GM12892 (cell line): ENCODE data around the gene PFDN1.

ENCODE experiments used
- DNase-seq: peaks from one replicate; pipeline ENCODE4 v3.0.0; 2011; ENCODE audit not compliant: insufficient read length
- FAIRE-seq: peaks from 2 replicates; lab custom pipeline; 2011; peaks lifted over from hg19 to GRCh38; lab: Jason Lieb, UNC
- POLR2A ChIP-seq: IDR thresholded peaks from 2 replicates; pipeline ENCODE4 v1.6.1; 2011; ENCODE audit warnings: low read depth, low read length, control low read depth
- POLR2AphosphoS5 ChIP-seq: IDR thresholded peaks from 2 replicates; pipeline ENCODE4 v1.6.1; 2011; ENCODE audit warnings: low read depth, low read length, control low read depth
- TAF1 ChIP-seq: IDR thresholded peaks from 2 replicates; pipeline ENCODE4 v1.6.1; 2011; ENCODE audit warnings: low read depth, mild to moderate bottlenecking, control low read depth, low read length, borderline replicate concordance

The PFDN1 gene

GRCh38 chr5:140310434-140310833, 7.5 kb upstream of the PFDN1 start:
- no peak for FAIRE-seq
- DNase-seq, result no peak
- TF ChIP-seq TAF1 (no peak), POLR2A (no peak), POLR2AphosphoS5 (no peak)

GRCh38 chr5:140309706-140310249, 6.9 kb upstream of the PFDN1 start:
- no peak for TF ChIP-seq POLR2AphosphoS5
- TF ChIP-seq POLR2A, result no peak
- no peak for TF ChIP-seq TAF1
- DNase-seq, result no peak
- no peak for FAIRE-seq

GRCh38 chr5:140305471-140305870, 2.6 kb upstream of the PFDN1 start:
- TF ChIP-seq POLR2AphosphoS5 (no peak), POLR2A (no peak), TAF1 (no peak)
- no peak for DNase-seq
- FAIRE-seq, result no peak

GRCh38 chr5:140303966-140304365, 1.1 kb upstream of the PFDN1 start:
- DNase-seq, result no peak
- FAIRE-seq, result no peak
- TF ChIP-seq TAF1 (no peak), POLR2A (no peak), POLR2AphosphoS5 (no peak)

GRCh38 chr5:140301136-140301535, 1.8 kb downstream of the PFDN1 start:
- FAIRE-seq (peak; percentile 5), DNase-seq (no peak)
- no peak for TF ChIP-seq POLR2AphosphoS5
- no peak for TF ChIP-seq POLR2A
- no peak for TF ChIP-seq TAF1

GRCh38 chr5:140299056-140299455, 3.8 kb downstream of the PFDN1 start:
- TF ChIP-seq TAF1 (no peak), POLR2A (no peak), POLR2AphosphoS5 (no peak)
- DNase-seq, result no peak
- no peak for FAIRE-seq

GRCh38 chr5:140298183-140298601, 4.7 kb downstream of the PFDN1 start:
- DNase-seq (no peak), FAIRE-seq (no peak)
- TF ChIP-seq POLR2A (no peak), POLR2AphosphoS5 (no peak), TAF1 (no peak)

GRCh38 chr5:140297283-140297682, 5.6 kb downstream of the PFDN1 start:
- TF ChIP-seq POLR2AphosphoS5 (no peak), POLR2A (no peak), TAF1 (no peak)
- FAIRE-seq (no peak), DNase-seq (no peak)

GRCh38 chr5:140296289-140296688, 6.6 kb downstream of the PFDN1 start:
- TF ChIP-seq POLR2A (no peak), TAF1 (no peak), POLR2AphosphoS5 (no peak)
- FAIRE-seq (no peak), DNase-seq (no peak)

GRCh38 chr5:140295414-140295813, 7.5 kb downstream of the PFDN1 start:
- TF ChIP-seq POLR2AphosphoS5, result no peak
- no peak for TF ChIP-seq TAF1
- TF ChIP-seq POLR2A, result no peak
- FAIRE-seq (no peak), DNase-seq (no peak)

- no peak for DNase-seq
- TF ChIP-seq POLR2AphosphoS5, result no peak
- TF ChIP-seq TAF1, result no peak
- TF ChIP-seq POLR2A, result no peak
- FAIRE-seq, result no peak
These were observed 8.1 kb downstream of the PFDN1 start for GRCh38 chr5:140294753-140295152.

- TF ChIP-seq POLR2AphosphoS5 (no peak), TAF1 (no peak), POLR2A (no peak)
- DNase-seq (no peak), FAIRE-seq (no peak)
These were observed 9.1 kb downstream of the PFDN1 start for GRCh38 chr5:140293849-140294100.

GRCh38 chr5:140293091-140293848, 9.6 kb downstream of the PFDN1 start:
- TF ChIP-seq TAF1 (no peak), POLR2AphosphoS5 (no peak), POLR2A (no peak)
- no peak for FAIRE-seq
- DNase-seq, result no peak
